ENCODE results near the gene MBTPS1. TPM values are rescaled to one million over a fixed set of nuclear protein-coding genes. Genes with fewer than 3 reads are reported as not detected.

MBTPS1 gene
- 80.7 and 81.0 TPM in 2 replicates for total RNA-seq

GRCh38 chr16:84116720-84117493 is at the start of gene MBTPS1:
TSS of gene MBTPS1 (minus strand) at chr16:84116942. CDS start at chr16:84101783, 15,159 bp downstream.

GRCh38 chr16:84144859-84145639 is 28.3 kb upstream of the MBTPS1 start, which contains the start of the genes DNAAF1 and HSDL1:
TSS of gene DNAAF1 (plus strand) at chr16:84145308. CDS start at chr16:84145441, 133 bp downstream.
TSS of gene HSDL1 (minus strand) at chr16:84145177. CDS start at chr16:84131321, 13,856 bp downstream.

GRCh38 chr16:84042308-84042878 is 74.3 kb downstream of the MBTPS1 start, which contains the start of gene SLC38A8:
TSS of gene SLC38A8 (minus strand) at chr16:84042795. CDS start at chr16:84042157, 638 bp downstream.

Other genes with a start within 250 kb of the MBTPS1 start
- gene MLYCD, start 217.8 kb downstream of the MBTPS1 start, total RNA-seq, result 3.0 and 3.2 TPM in 2 replicates
- gene OSGIN1, start 163.7 kb downstream of the MBTPS1 start, total RNA-seq, result 10.2 and 10.7 TPM in 2 replicates
- not detected in 2 replicates for gene NECAB2, start 148.7 kb downstream of the MBTPS1 start, total RNA-seq
- not detected in 2 replicates for gene SLC38A8, start 74.1 kb downstream of the MBTPS1 start, total RNA-seq
- 8.2 and 9.0 TPM in 2 replicates for gene HSDL1, start 28.2 kb upstream of the MBTPS1 start, total RNA-seq
- gene DNAAF1, start 28.4 kb upstream of the MBTPS1 start, total RNA-seq, result not detected in 2 replicates
- gene TAF1C, start 70.1 kb upstream of the MBTPS1 start, total RNA-seq, result 11.4 and 14.3 TPM in 2 replicates
- gene ADAD2, start 74.2 kb upstream of the MBTPS1 start, total RNA-seq, result not detected in 2 replicates
- gene KCNG4, start 123.1 kb upstream of the MBTPS1 start, total RNA-seq, result not detected in 2 replicates
- 0.10 TPM in 1 of 2 replicates, not detected in the other for gene WFDC1, start 177.9 kb upstream of the MBTPS1 start, total RNA-seq

Measured in cardiac ventricle fibroblast (primary cell).